DND-41 (cell line): ENCODE data around the gene SCUBE1.

Experiments
- CTCF ChIP-seq: IDR thresholded peaks from 2 replicates; pipeline ENCODE4 v1.5.1; 2012; ENCODE audit warnings: borderline replicate concordance, low read length, moderate library complexity, mild to moderate bottlenecking; ENCODE audit not compliant: poor library complexity, severe bottlenecking; ENCODE audit errors: extremely low read depth
- EZH2 ChIP-seq: IDR thresholded peaks from 3 replicates; pipeline ENCODE4 v1.6.1; 2012; ENCODE audit warnings: borderline replicate concordance, low read depth, mild to moderate bottlenecking, moderate library complexity, low read length, inconsistent platforms; ENCODE audit not compliant: severe bottlenecking

GRCh38 chr22:43349636-43350035 lies 6.5 kb upstream of the SCUBE1 start:
- TF ChIP-seq CTCF: no peak
- TF ChIP-seq EZH2: no peak
